ENCODE measurements around the gene MCM3.
A peak's percentile ranks its signal among the peaks of the same experiment; 100 is the strongest.

The MCM3 gene

GRCh38 chr6:52304983-52305390 lies 20.4 kb upstream of the MCM3 start:
- H3K4me1 ChIP-seq (ENCODE audit: control insufficient read depth in 5 of 5, insufficient read depth in 5 of 5, low read length in 5 of 5): peaks cover 0 to 29% (median 10%) of the 10 kb centered on the region in 5 donors
- no peaks in the 10 kb centered on the region for H3K27me3 ChIP-seq (ENCODE audit: control insufficient read depth in 5 of 5, insufficient read depth in 4 of 5, low read length in 5 of 5)
- no peaks in the 10 kb centered on the region for H3K9me3 ChIP-seq (ENCODE audit: control insufficient read depth in 5 of 5, low read length in 5 of 5)
- peak overlapping the region in 2 of 5 donors; percentile 17 to 25 for H3K9ac ChIP-seq (ENCODE audit: low read length in 5 of 5)
- H3K27ac ChIP-seq (ENCODE audit: low read depth, low read length): no peak overlapping the region
- no peaks in the 10 kb centered on the region for H3K36me3 ChIP-seq (ENCODE audit: control insufficient read depth in 5 of 5, insufficient read depth in 5 of 5, low read length in 5 of 5)
- no peak overlapping the region for H3K4me3 ChIP-seq (ENCODE audit: low read depth in 1 of 5, low read length in 5 of 5)

GRCh38 chr6:52303178-52303577 lies 18.6 kb upstream of the MCM3 start:
- H3K9ac ChIP-seq (ENCODE audit: low read length in 5 of 5): no peak overlapping the region
- no peak overlapping the region for H3K27ac ChIP-seq (ENCODE audit: low read depth, low read length)
- H3K36me3 ChIP-seq (ENCODE audit: control insufficient read depth in 5 of 5, insufficient read depth in 5 of 5, low read length in 5 of 5): no peaks in the 10 kb centered on the region
- H3K9me3 ChIP-seq (ENCODE audit: control insufficient read depth in 5 of 5, low read length in 5 of 5): no peaks in the 10 kb centered on the region
- H3K4me3 ChIP-seq (ENCODE audit: low read depth in 1 of 5, low read length in 5 of 5): no peak overlapping the region
- H3K27me3 ChIP-seq (ENCODE audit: control insufficient read depth in 5 of 5, insufficient read depth in 4 of 5, low read length in 5 of 5): no peaks in the 10 kb centered on the region
- peaks cover 0 to 28% (median 10%) of the 10 kb centered on the region in 5 donors for H3K4me1 ChIP-seq (ENCODE audit: control insufficient read depth in 5 of 5, insufficient read depth in 5 of 5, low read length in 5 of 5)

- H3K4me3 ChIP-seq (ENCODE audit: low read depth in 1 of 5, low read length in 5 of 5): no peak overlapping the region
- H3K9me3 ChIP-seq (ENCODE audit: control insufficient read depth in 5 of 5, low read length in 5 of 5): no peaks in the 10 kb centered on the region
- H3K27me3 ChIP-seq (ENCODE audit: control insufficient read depth in 5 of 5, insufficient read depth in 4 of 5, low read length in 5 of 5): no peaks in the 10 kb centered on the region
- H3K4me1 ChIP-seq (ENCODE audit: control insufficient read depth in 5 of 5, insufficient read depth in 5 of 5, low read length in 5 of 5): peaks cover 0 to 15% (median 7%) of the 10 kb centered on the region in 5 donors
- no peak overlapping the region for H3K9ac ChIP-seq (ENCODE audit: low read length in 5 of 5)
- H3K27ac ChIP-seq (ENCODE audit: low read depth, low read length): no peak overlapping the region
- H3K36me3 ChIP-seq (ENCODE audit: control insufficient read depth in 5 of 5, insufficient read depth in 5 of 5, low read length in 5 of 5): no peaks in the 10 kb centered on the region
Observed at GRCh38 chr6:52301326-52301725, 16.8 kb upstream of the MCM3 start.

GRCh38 chr6:52300489-52300931 lies 16.0 kb upstream of the MCM3 start:
- Histone ChIP-seq H3K9ac (ENCODE audit: low read length in 5 of 5) (no peak overlapping the region), H3K27me3 (ENCODE audit: control insufficient read depth in 5 of 5, insufficient read depth in 4 of 5, low read length in 5 of 5) (no peaks in the 10 kb centered on the region), H3K36me3 (ENCODE audit: control insufficient read depth in 5 of 5, insufficient read depth in 5 of 5, low read length in 5 of 5) (no peaks in the 10 kb centered on the region), H3K9me3 (ENCODE audit: control insufficient read depth in 5 of 5, low read length in 5 of 5) (no peaks in the 10 kb centered on the region), H3K4me3 (ENCODE audit: low read depth in 1 of 5, low read length in 5 of 5) (no peak overlapping the region), H3K27ac (ENCODE audit: low read depth, low read length) (no peak overlapping the region), H3K4me1 (ENCODE audit: control insufficient read depth in 5 of 5, insufficient read depth in 5 of 5, low read length in 5 of 5) (peaks cover 0 to 10% (median 7%) of the 10 kb centered on the region in 5 donors)

- Histone ChIP-seq H3K4me3 (ENCODE audit: low read depth in 1 of 5, low read length in 5 of 5) (no peak overlapping the region), H3K4me1 (ENCODE audit: control insufficient read depth in 5 of 5, insufficient read depth in 5 of 5, low read length in 5 of 5) (peaks cover 0 to 2% (median 0%) of the 10 kb centered on the region in 5 donors), H3K9me3 (ENCODE audit: control insufficient read depth in 5 of 5, low read length in 5 of 5) (no peaks in the 10 kb centered on the region), H3K36me3 (ENCODE audit: control insufficient read depth in 5 of 5, insufficient read depth in 5 of 5, low read length in 5 of 5) (no peaks in the 10 kb centered on the region), H3K9ac (ENCODE audit: low read length in 5 of 5) (no peak overlapping the region), H3K27ac (ENCODE audit: low read depth, low read length) (no peak overlapping the region), H3K27me3 (ENCODE audit: control insufficient read depth in 5 of 5, insufficient read depth in 4 of 5, low read length in 5 of 5) (no peaks in the 10 kb centered on the region)
Observed at GRCh38 chr6:52299653-52300052, 15.1 kb upstream of the MCM3 start.

- no peaks in the 10 kb centered on the region for H3K9me3 ChIP-seq (ENCODE audit: control insufficient read depth in 5 of 5, low read length in 5 of 5)
- H3K4me1 ChIP-seq (ENCODE audit: control insufficient read depth in 5 of 5, insufficient read depth in 5 of 5, low read length in 5 of 5): no peaks in the 10 kb centered on the region
- H3K36me3 ChIP-seq (ENCODE audit: control insufficient read depth in 5 of 5, insufficient read depth in 5 of 5, low read length in 5 of 5): no peaks in the 10 kb centered on the region
- no peak overlapping the region for H3K27ac ChIP-seq (ENCODE audit: low read depth, low read length)
- no peaks in the 10 kb centered on the region for H3K27me3 ChIP-seq (ENCODE audit: control insufficient read depth in 5 of 5, insufficient read depth in 4 of 5, low read length in 5 of 5)
- no peak overlapping the region for H3K4me3 ChIP-seq (ENCODE audit: low read depth in 1 of 5, low read length in 5 of 5)
- no peak overlapping the region for H3K9ac ChIP-seq (ENCODE audit: low read length in 5 of 5)
Observed at GRCh38 chr6:52297433-52297832, 12.9 kb upstream of the MCM3 start.

- H3K27ac ChIP-seq (ENCODE audit: low read depth, low read length): no peak overlapping the region
- no peak overlapping the region for H3K4me3 ChIP-seq (ENCODE audit: low read depth in 1 of 5, low read length in 5 of 5)
- no peaks in the 10 kb centered on the region for H3K27me3 ChIP-seq (ENCODE audit: control insufficient read depth in 5 of 5, insufficient read depth in 4 of 5, low read length in 5 of 5)
- H3K4me1 ChIP-seq (ENCODE audit: control insufficient read depth in 5 of 5, insufficient read depth in 5 of 5, low read length in 5 of 5): no peaks in the 10 kb centered on the region
- H3K9ac ChIP-seq (ENCODE audit: low read length in 5 of 5): no peak overlapping the region
- no peaks in the 10 kb centered on the region for H3K9me3 ChIP-seq (ENCODE audit: control insufficient read depth in 5 of 5, low read length in 5 of 5)
- H3K36me3 ChIP-seq (ENCODE audit: control insufficient read depth in 5 of 5, insufficient read depth in 5 of 5, low read length in 5 of 5): no peaks in the 10 kb centered on the region
Observed at GRCh38 chr6:52293067-52293466, 8.5 kb upstream of the MCM3 start.

GRCh38 chr6:52288841-52289240 lies 4.3 kb upstream of the MCM3 start:
- H3K9ac ChIP-seq (ENCODE audit: low read length in 5 of 5): no peak overlapping the region
- no peak overlapping the region for H3K4me3 ChIP-seq (ENCODE audit: low read depth in 1 of 5, low read length in 5 of 5)
- H3K9me3 ChIP-seq (ENCODE audit: control insufficient read depth in 5 of 5, low read length in 5 of 5): no peaks in the 10 kb centered on the region
- H3K27ac ChIP-seq (ENCODE audit: low read depth, low read length): no peak overlapping the region
- no peaks in the 10 kb centered on the region for H3K36me3 ChIP-seq (ENCODE audit: control insufficient read depth in 5 of 5, insufficient read depth in 5 of 5, low read length in 5 of 5)
- H3K4me1 ChIP-seq (ENCODE audit: control insufficient read depth in 5 of 5, insufficient read depth in 5 of 5, low read length in 5 of 5): peaks cover 5 to 15% (median 13%) of the 10 kb centered on the region in 5 donors
- H3K27me3 ChIP-seq (ENCODE audit: control insufficient read depth in 5 of 5, insufficient read depth in 4 of 5, low read length in 5 of 5): no peaks in the 10 kb centered on the region

- no peak overlapping the region for H3K9ac ChIP-seq (ENCODE audit: low read length in 5 of 5)
- H3K27ac ChIP-seq (ENCODE audit: low read depth, low read length): no peak overlapping the region
- H3K27me3 ChIP-seq (ENCODE audit: control insufficient read depth in 5 of 5, insufficient read depth in 4 of 5, low read length in 5 of 5): no peaks in the 10 kb centered on the region
- H3K4me1 ChIP-seq (ENCODE audit: control insufficient read depth in 5 of 5, insufficient read depth in 5 of 5, low read length in 5 of 5): peaks cover 5 to 21% (median 19%) of the 10 kb centered on the region in 5 donors
- H3K9me3 ChIP-seq (ENCODE audit: control insufficient read depth in 5 of 5, low read length in 5 of 5): no peaks in the 10 kb centered on the region
- no peaks in the 10 kb centered on the region for H3K36me3 ChIP-seq (ENCODE audit: control insufficient read depth in 5 of 5, insufficient read depth in 5 of 5, low read length in 5 of 5)
- no peak overlapping the region for H3K4me3 ChIP-seq (ENCODE audit: low read depth in 1 of 5, low read length in 5 of 5)
Observed at GRCh38 chr6:52288216-52288615, 3.7 kb upstream of the MCM3 start.

GRCh38 chr6:52286798-52287432 lies 2.4 kb upstream of the MCM3 start:
- H3K4me3 ChIP-seq (ENCODE audit: low read depth in 1 of 5, low read length in 5 of 5): no peak overlapping the region
- H3K4me1 ChIP-seq (ENCODE audit: control insufficient read depth in 5 of 5, insufficient read depth in 5 of 5, low read length in 5 of 5): peaks cover 5 to 21% (median 19%) of the 10 kb centered on the region in 5 donors
- H3K27me3 ChIP-seq (ENCODE audit: control insufficient read depth in 5 of 5, insufficient read depth in 4 of 5, low read length in 5 of 5): no peaks in the 10 kb centered on the region
- H3K9ac ChIP-seq (ENCODE audit: low read length in 5 of 5): no peak overlapping the region
- no peak overlapping the region for H3K27ac ChIP-seq (ENCODE audit: low read depth, low read length)
- H3K36me3 ChIP-seq (ENCODE audit: control insufficient read depth in 5 of 5, insufficient read depth in 5 of 5, low read length in 5 of 5): peaks cover 2 to 8% (median 7%) of the 10 kb centered on the region in 5 donors
- no peaks in the 10 kb centered on the region for H3K9me3 ChIP-seq (ENCODE audit: control insufficient read depth in 5 of 5, low read length in 5 of 5)
